ENCODE measurements around the gene HDAC9.

HDAC9 gene

DNA sequence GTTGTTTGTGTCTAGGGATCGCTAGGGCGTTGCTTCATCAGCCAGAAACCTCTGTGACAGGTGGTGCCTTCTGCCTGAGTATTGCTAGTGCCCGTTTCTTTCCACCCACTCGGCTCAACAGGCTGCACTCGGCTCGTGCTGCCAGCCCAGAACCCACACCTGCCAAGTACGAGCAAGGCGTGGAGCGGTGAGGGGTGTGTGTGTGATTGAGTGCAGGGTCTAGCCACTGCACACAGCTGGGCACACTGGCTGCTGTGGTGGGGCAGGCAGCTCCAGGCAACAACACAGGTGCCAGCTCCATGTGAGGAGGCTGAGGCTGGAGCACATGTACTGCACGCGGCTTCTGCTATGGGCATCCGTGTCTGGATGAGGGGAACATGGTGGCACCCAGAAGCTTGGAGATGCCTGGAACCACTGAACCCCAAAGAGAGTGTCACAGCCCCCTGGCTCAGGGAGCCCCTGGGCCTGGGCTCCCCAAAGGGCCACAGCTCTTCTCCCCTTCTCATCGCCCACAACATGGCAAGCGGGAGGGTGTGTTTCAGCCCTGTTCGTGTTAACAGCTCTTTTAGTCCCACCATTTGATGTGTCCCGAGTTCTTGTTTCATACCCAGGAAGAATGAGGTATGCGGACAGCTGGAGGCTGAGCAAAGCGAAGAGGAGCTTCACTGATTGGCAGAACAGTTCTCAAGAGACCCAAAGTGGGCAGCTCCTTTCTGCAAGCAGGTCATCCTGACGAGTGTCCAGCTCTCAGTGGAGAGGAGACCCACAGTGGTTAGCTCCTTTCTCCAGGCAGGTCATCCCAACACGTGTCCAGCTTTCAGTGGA, 78.1 kb downstream of the HDAC9 start:
- H3K27ac ChIP-seq: no peak overlapping the region
- H3K4me1 ChIP-seq (ENCODE audit: control insufficient read depth in 1 of 2, insufficient read depth in 1 of 2, low read depth in 1 of 2, low read length in 1 of 2): no peaks in the 10 kb centered on the region
- TF ChIP-seq, protein P1, sequence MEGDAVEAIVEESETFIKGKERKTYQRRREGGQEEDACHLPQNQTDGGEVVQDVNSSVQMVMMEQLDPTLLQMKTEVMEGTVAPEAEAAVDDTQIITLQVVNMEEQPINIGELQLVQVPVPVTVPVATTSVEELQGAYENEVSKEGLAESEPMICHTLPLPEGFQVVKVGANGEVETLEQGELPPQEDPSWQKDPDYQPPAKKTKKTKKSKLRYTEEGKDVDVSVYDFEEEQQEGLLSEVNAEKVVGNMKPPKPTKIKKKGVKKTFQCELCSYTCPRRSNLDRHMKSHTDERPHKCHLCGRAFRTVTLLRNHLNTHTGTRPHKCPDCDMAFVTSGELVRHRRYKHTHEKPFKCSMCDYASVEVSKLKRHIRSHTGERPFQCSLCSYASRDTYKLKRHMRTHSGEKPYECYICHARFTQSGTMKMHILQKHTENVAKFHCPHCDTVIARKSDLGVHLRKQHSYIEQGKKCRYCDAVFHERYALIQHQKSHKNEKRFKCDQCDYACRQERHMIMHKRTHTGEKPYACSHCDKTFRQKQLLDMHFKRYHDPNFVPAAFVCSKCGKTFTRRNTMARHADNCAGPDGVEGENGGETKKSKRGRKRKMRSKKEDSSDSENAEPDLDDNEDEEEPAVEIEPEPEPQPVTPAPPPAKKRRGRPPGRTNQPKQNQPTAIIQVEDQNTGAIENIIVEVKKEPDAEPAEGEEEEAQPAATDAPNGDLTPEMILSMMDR (IDR thresholded peaks at IDR 0.05): no peak
- H3K27me3 ChIP-seq: no peaks in the 10 kb centered on the region
- no peaks in the 10 kb centered on the region for H3K36me3 ChIP-seq
- no peak overlapping the region for H3K4me3 ChIP-seq (ENCODE audit: low read depth in 1 of 2, low read length in 1 of 2)
- H3K9me3 ChIP-seq: no peaks in the 10 kb centered on the region

DNA sequence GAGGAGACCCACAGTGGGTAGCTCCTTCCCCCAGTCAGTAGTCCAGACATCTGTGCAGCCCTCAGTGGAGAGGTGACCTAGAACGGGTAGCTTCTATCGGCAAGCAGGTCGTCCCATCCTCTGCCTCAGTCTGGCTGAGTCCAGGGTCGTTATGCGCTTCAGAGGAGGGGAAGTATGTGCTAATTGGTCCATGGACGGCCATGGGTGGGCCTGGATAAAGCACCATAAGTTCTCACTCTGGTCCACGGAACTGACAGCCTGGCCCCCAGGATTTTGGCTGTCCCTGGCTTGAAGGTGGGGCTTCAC, 78.6 kb downstream of the HDAC9 start:
- Histone ChIP-seq H3K27ac (no peak overlapping the region), H3K36me3 (no peaks in the 10 kb centered on the region), H3K4me1 (ENCODE audit: control insufficient read depth in 1 of 2, insufficient read depth in 1 of 2, low read depth in 1 of 2, low read length in 1 of 2) (no peaks in the 10 kb centered on the region), H3K27me3 (no peaks in the 10 kb centered on the region), H3K9me3 (no peaks in the 10 kb centered on the region), H3K4me3 (ENCODE audit: low read depth in 1 of 2, low read length in 1 of 2) (no peak overlapping the region)
- TF ChIP-seq, protein P1 (IDR thresholded peaks at IDR 0.05): no peak

DNA sequence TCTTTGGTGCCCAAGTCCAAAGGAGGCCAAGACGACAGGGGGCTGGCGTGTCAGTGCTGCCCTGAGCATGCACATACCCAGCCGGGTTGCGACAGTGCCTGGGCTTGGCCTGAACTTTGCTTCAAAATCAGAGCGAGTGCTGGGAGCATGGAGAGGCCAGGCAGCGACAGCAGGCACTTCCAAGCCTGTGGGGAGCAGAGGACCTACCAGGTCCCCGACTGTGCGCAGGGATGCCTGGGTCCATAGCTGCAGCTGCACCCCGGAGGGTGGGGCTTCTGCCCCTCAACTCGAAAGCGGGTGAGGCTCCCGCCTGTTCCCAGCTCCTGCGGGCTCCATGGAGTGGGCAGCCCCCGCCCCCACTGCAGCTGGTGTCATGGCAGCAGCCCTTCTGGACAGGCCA, 79.1 kb downstream of the HDAC9 start:
- Histone ChIP-seq H3K27me3 (no peaks in the 10 kb centered on the region), H3K4me1 (ENCODE audit: control insufficient read depth in 1 of 2, insufficient read depth in 1 of 2, low read depth in 1 of 2, low read length in 1 of 2) (no peaks in the 10 kb centered on the region), H3K9me3 (no peaks in the 10 kb centered on the region), H3K36me3 (no peaks in the 10 kb centered on the region), H3K4me3 (ENCODE audit: low read depth in 1 of 2, low read length in 1 of 2) (no peak overlapping the region), H3K27ac (no peak overlapping the region)
- TF ChIP-seq, protein P1 (IDR thresholded peaks at IDR 0.05): no peak

DNA sequence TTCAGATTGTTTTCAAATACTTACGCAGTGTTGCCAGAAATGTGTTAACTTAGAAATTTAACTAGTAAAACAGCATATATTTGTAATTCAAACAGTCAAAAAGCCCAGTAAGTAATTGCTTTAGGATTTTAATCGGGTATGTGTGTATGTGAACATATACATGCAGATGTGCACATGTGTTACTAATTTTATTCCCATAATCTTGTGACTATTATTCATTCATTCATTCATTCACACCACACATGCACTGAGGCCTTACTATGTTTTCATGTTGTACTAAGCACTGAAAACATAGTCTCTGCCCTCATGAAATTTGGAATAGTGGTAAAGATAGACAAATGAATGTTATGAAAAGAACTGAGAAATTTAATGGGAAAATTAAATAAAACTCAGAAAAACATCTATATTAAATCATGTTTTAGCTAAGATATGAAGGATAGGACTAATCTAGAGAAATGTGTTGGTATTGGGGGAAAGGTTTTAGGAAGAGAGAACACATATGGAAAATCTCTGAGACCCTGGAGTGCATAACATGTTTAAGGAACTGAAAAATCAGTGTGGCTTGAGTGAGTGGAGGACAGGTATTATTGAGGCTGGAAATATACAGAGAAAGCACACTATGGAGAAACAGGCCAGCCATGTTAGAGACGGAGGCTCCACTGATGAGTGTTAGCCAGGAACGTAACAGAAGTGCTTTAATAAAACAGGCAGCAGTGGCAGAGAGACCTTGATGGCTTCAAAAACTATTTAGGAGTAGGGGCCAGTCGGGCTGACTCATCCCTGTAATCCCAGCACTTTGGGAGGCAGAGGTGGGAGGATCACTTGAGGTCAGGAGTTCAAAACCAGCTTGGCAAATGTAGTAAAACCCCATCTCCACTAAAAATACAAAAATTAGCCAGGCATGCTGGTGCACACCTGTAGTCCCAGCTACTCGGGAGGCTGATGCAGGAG, 80.3 kb downstream of the HDAC9 start:
- Histone ChIP-seq H3K9me3 (no peaks in the 10 kb centered on the region), H3K27ac (no peak overlapping the region)

DNA sequence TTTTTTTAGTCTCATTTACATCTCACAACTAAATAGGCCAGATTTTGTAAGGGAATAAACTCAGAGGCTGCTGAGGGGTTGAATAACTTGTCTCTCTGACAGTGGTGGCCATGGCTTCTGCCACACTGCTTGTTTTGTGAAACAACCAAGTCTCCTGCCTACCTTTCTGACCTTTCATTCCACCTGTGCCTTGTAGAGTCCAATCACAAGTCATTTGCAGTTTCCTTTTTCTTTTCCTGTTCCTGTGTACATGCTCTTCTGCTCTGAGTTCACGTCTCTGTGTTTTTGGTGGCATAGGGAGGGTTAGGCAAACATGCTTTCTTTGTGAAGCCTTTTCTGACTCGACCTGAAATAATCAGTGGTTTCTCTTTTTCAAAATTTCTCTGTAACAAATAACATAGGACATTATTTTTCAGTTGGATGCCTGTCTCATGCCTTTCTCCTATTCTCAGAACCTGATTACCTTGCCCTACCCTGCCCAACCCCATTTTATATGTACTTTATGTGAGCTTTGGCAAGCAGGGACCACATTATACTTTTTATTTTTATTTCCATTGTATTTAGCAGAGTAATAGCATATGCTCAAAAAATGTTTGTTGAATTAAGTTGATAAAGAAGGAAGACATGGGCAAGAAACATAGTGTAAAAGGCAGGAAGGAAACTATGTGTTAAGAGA, 81.7 kb downstream of the HDAC9 start:
- no peaks in the 10 kb centered on the region for H3K36me3 ChIP-seq
- no peaks in the 10 kb centered on the region for H3K27me3 ChIP-seq
- TF ChIP-seq, protein P1 (IDR thresholded peaks at IDR 0.05): no peak
- no peaks in the 10 kb centered on the region for H3K9me3 ChIP-seq
- H3K4me1 ChIP-seq (ENCODE audit: control insufficient read depth in 1 of 2, insufficient read depth in 1 of 2, low read depth in 1 of 2, low read length in 1 of 2): no peaks in the 10 kb centered on the region
- no peak overlapping the region for H3K27ac ChIP-seq
- no peak overlapping the region for H3K4me3 ChIP-seq (ENCODE audit: low read depth in 1 of 2, low read length in 1 of 2)

More for the DNA sequence above, 80.3 kb downstream of the HDAC9 start:
- no peaks in the 10 kb centered on the region for H3K4me1 ChIP-seq (ENCODE audit: control insufficient read depth in 1 of 2, insufficient read depth in 1 of 2, low read depth in 1 of 2, low read length in 1 of 2)
- no peak overlapping the region for H3K4me3 ChIP-seq (ENCODE audit: low read depth in 1 of 2, low read length in 1 of 2)
- no peaks in the 10 kb centered on the region for H3K27me3 ChIP-seq
- TF ChIP-seq, protein P1 (IDR thresholded peaks at IDR 0.05): no peak
- no peaks in the 10 kb centered on the region for H3K36me3 ChIP-seq
